Ovary (tissue), 9 donors: ENCODE results near the gene C8B. TPM values are rescaled to one million over a fixed set of nuclear protein-coding genes. Genes with fewer than 3 reads are reported as not detected.

ENCODE experiments used
- DNase-seq, 5 donors: peaks; one replicate each; pipeline ENCODE4 v3.0.0-alpha.2; 2019 to 2020
- H3K27ac ChIP-seq, 2 donors: fragments of 200-600 bp; one replicate each; pipeline versions ENCODE4 v1.5.1 to v1.8.0; 2019 to 2022
- H3K27me3 ChIP-seq: fragments of 200-600 bp; one replicate; pipeline ENCODE4 v1.8.0; 2022
- H3K36me3 ChIP-seq: fragments of 200-600 bp; sonication (generic); one replicate; pipeline ENCODE4 v1.5.1; 2019
- H3K4me1 ChIP-seq: one replicate; pipeline ENCODE4 v1.8.1; 2013; ENCODE audit warnings: mild to moderate bottlenecking, moderate library complexity; ENCODE audit not compliant: insufficient read depth
- H3K4me3 ChIP-seq: fragments of 200-600 bp; sonication (generic); one replicate; pipeline ENCODE4 v1.5.1; 2017
- H3K9me3 ChIP-seq, 2 donors: fragments of 200-600 bp in 1 of 2; sonication (generic) in 1 of 2; one replicate each; pipeline versions ENCODE4 v1.5.1 to v1.8.1; 2013 to 2019; ENCODE audit warnings: mild to moderate bottlenecking in 1 of 2, moderate library complexity in 1 of 2
- EP300 ChIP-seq: sonication (generic); formaldehyde crosslinking; IDR thresholded peaks from one replicate; pipeline ENCODE4 v1.6.1; 2017; ENCODE audit warnings: antibody characterized with exemption
- POLR2A ChIP-seq: fragments of 450-650 bp; IDR thresholded peaks from one replicate; pipeline ENCODE4 v1.6.1; 2017; ENCODE audit warnings: antibody characterized with exemption, mild to moderate bottlenecking, moderate library complexity
- WGBS, 3 donors: extraction: QIAGEN DNeasy Blood & Tissue Kit in 1 of 3; methylation state at CpG; one replicate each; pipeline versions ENCODE4 v1.1.5 to v1.1.7; 2013 to 2017; 5-methylcytosine and 5-hydroxymethylcytosine counted together
- intact Hi-C, 4 donors: fragments of 100-400 bp; cut with DNase I; formaldehyde crosslinking; loops; one replicate each; pipeline versions ENCODE4 v1.11.0 to v1.15.1; 2022 to 2023
- polyA plus RNA-seq, 2 donors: library from polyadenylated mRNA; stranded (reverse); fragments of 200-250 nt in 1 of 2; fragments of 350-450 nt in 1 of 2; fragmentation: Illumina TruSeq in 1 of 2; extraction: RNeasy Lipid Tissue Mini Kit (QIAGEN cat#74804) in 1 of 2; gene quantifications; one replicate each; pipeline ENCODE4 v1.2.3, GENCODE V29; 2013 to 2014
- total RNA-seq, 7 donors: library from RNA; depleted of rRNA in 2 of 7; stranded (reverse); fragments of >200 nt in 2 of 7; fragmentation: NEBNext Ultra II Directional in 3 of 7; extraction: Animal tissue kit (Norgen Biotek cat#: 25700) in 3 of 7; gene quantifications; one replicate each; pipeline versions ENCODE4 v1.1.0 to v1.2.4, GENCODE V29; 2016 to 2023
- TF ChIP-seq, protein P1 (sequence below), 3 donors: fragments of 450-650 bp in 2 of 3; fragments of 200-600 bp in 1 of 3; IDR thresholded peaks; one replicate each; pipeline versions ENCODE4 v1.5.1 to v1.8.0; 2016 to 2022; ENCODE audit warnings: antibody characterized with exemption in 3 of 3, mild to moderate bottlenecking in 1 of 3
- donor health status: DM: no; HTN: no; CAD: no; lungs with moderate emphysema.
- donor health status: DM: no; HTN: no; CAD: no.
- donor health status: Bipolar disorder and iron deficiency.
- donor health status: DM: yes; HTN: yes; CAD: no.
- donor health status: DM: no; HTN: no; CAD: no.
- donor health status: DM: yes; HTN: yes; CAD: no.

The C8B gene
- total and polyA plus RNA-seq, 9 donors, result 0.13 TPM; not detected in 8

- Histone ChIP-seq H3K27ac (no peak overlapping the region), H3K36me3 (no peaks in the 10 kb centered on the region), H3K27me3 (no peaks in the 10 kb centered on the region), H3K9me3 (no peaks in the 10 kb centered on the region), H3K4me3 (no peak overlapping the region), H3K4me1 (no peaks in the 10 kb centered on the region)
- DNase-seq, result no peak
- TF ChIP-seq EP300 (no peak), POLR2A (no peak)
- TF ChIP-seq, protein P1, sequence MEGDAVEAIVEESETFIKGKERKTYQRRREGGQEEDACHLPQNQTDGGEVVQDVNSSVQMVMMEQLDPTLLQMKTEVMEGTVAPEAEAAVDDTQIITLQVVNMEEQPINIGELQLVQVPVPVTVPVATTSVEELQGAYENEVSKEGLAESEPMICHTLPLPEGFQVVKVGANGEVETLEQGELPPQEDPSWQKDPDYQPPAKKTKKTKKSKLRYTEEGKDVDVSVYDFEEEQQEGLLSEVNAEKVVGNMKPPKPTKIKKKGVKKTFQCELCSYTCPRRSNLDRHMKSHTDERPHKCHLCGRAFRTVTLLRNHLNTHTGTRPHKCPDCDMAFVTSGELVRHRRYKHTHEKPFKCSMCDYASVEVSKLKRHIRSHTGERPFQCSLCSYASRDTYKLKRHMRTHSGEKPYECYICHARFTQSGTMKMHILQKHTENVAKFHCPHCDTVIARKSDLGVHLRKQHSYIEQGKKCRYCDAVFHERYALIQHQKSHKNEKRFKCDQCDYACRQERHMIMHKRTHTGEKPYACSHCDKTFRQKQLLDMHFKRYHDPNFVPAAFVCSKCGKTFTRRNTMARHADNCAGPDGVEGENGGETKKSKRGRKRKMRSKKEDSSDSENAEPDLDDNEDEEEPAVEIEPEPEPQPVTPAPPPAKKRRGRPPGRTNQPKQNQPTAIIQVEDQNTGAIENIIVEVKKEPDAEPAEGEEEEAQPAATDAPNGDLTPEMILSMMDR (IDR thresholded peaks at IDR 0.05), result no peak
- intact Hi-C loops, result no loop called here
- WGBS, 3 donors, result 82 to 88% (median 85%) methylated on average over 3 of the region's 3 CpGs
Measured at GRCh38 chr1:56905667-56906066, 60.1 kb downstream of the C8B start.

- H3K4me1 ChIP-seq, result no peaks in the 10 kb centered on the region
- H3K4me3 ChIP-seq, result no peak overlapping the region
- no peaks in the 10 kb centered on the region for H3K36me3 ChIP-seq
- H3K27me3 ChIP-seq, result no peaks in the 10 kb centered on the region
- no peak overlapping the region for H3K27ac ChIP-seq
- no peaks in the 10 kb centered on the region for H3K9me3 ChIP-seq
- TF ChIP-seq, protein P1 (IDR thresholded peaks at IDR 0.05), result no peak
- no peak for TF ChIP-seq POLR2A
- no peak for TF ChIP-seq EP300
- WGBS, 3 donors, result 38 to 49% (median 42%) methylated on average over 2 of the region's 2 CpGs
- DNase-seq, result no peak
- intact Hi-C loops, result no loop called here
Measured at GRCh38 chr1:56904663-56905397, 61.0 kb downstream of the C8B start.

DNA sequence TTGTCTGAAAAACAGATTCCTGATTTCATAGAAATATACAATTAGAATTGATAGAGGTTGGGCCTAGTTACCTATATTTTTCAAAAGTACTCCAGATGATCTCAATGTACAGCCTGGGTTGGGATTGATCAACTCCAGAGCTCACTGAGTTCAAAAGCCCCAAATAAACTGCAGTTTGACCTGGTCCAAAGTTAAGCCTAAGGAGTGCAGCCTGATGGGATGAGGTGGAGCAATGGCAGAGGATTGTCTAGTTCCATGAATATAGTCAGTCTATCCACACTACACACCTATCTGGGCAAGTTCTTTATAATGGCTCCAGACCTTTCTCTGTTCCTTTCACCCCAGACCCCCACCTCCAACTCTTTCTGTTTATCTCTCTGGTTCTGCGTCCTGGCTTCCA is 62.0 kb downstream of the C8B start:
- DNase-seq, result no peak
- 80 to 93% (median 83%) methylated on average over 1 of the region's 1 CpG for WGBS, 3 donors
- intact Hi-C loops, result no loop called here
- H3K36me3 ChIP-seq, result no peaks in the 10 kb centered on the region
- H3K9me3 ChIP-seq, result no peaks in the 10 kb centered on the region
- no peaks in the 10 kb centered on the region for H3K4me1 ChIP-seq
- no peak overlapping the region for H3K4me3 ChIP-seq
- no peak overlapping the region for H3K27ac ChIP-seq
- no peak for TF ChIP-seq POLR2A
- TF ChIP-seq EP300, result no peak
- TF ChIP-seq, protein P1 (IDR thresholded peaks at IDR 0.05), result no peak
- H3K27me3 ChIP-seq, result no peaks in the 10 kb centered on the region

GRCh38 chr1:56901716-56902115 is 64.1 kb downstream of the C8B start:
- no peak for DNase-seq
- Histone ChIP-seq H3K9me3 (no peaks in the 10 kb centered on the region), H3K27me3 (no peaks in the 10 kb centered on the region), H3K4me1 (no peaks in the 10 kb centered on the region), H3K4me3 (no peak overlapping the region), H3K27ac (no peak overlapping the region), H3K36me3 (no peaks in the 10 kb centered on the region)
- intact Hi-C loops, result no loop called here
- TF ChIP-seq, protein P1 (IDR thresholded peaks at IDR 0.05), result no peak
- no peak for TF ChIP-seq EP300
- 42 to 49% (median 45%) methylated on average over 3 of the region's 3 CpGs for WGBS, 3 donors
